Vagina (tissue), 2 donors: Measurements from ENCODE around the gene SLC16A10. TPM values are rescaled to one million over a fixed set of nuclear protein-coding genes. Genes with fewer than 3 reads are reported as not detected.
"Not testable (repeated sequence)": the region's sequence is repeated elsewhere in the genome, so short reads cannot be mapped to it uniquely, and the experiment has no call there.

Experiments
- DNase-seq, 2 donors: peaks; one replicate each; pipeline ENCODE4 v3.0.0-alpha.2; 2017; ENCODE audit errors: extremely low spot score in 2 of 2
- H3K27ac ChIP-seq: fragments of 200-600 bp; sonication (generic); one replicate; pipeline ENCODE4 v1.5.1; 2019
- H3K27me3 ChIP-seq: fragments of 200-600 bp; sonication (generic); one replicate; pipeline ENCODE4 v1.5.1; 2019
- H3K36me3 ChIP-seq, 2 donors: fragments of 200-600 bp; sonication (generic); one replicate each; pipeline ENCODE4 v1.5.1; 2017 to 2019
- H3K4me1 ChIP-seq: fragments of 200-600 bp; sonication (generic); one replicate; pipeline ENCODE4 v1.5.1; 2019
- H3K4me3 ChIP-seq, 2 donors: fragments of 200-600 bp; sonication (generic); 1 replicate in 1 of 2; 2 replicates in 1 of 2; pipeline ENCODE4 v1.5.1; 2016 to 2019
- H3K9me3 ChIP-seq: fragments of 200-600 bp; sonication (generic); one replicate; pipeline ENCODE4 v1.5.1; 2019
- CTCF ChIP-seq, 3 experiments: fragments of 450-650 bp in 2 of 3; fragments of 200-600 bp in 1 of 3; sonication (generic) in 1 of 3; IDR thresholded peaks; one replicate each; pipeline ENCODE4 v1.5.1; 2017 to 2019; ENCODE audit warnings: antibody characterized with exemption in 3 of 3, mild to moderate bottlenecking in 2 of 3, moderate library complexity in 2 of 3
- POLR2A ChIP-seq, 2 donors: fragments of 450-650 bp; IDR thresholded peaks; one replicate each; pipeline ENCODE4 v1.6.1; 2017; ENCODE audit warnings: antibody characterized with exemption in 2 of 2, mild to moderate bottlenecking in 2 of 2, moderate library complexity in 2 of 2
- POLR2AphosphoS5 ChIP-seq, 2 donors: sonication (generic); formaldehyde crosslinking; IDR thresholded peaks; one replicate each; pipeline ENCODE4 v1.9.0; 2017; ENCODE audit warnings: antibody characterized with exemption in 2 of 2, mild to moderate bottlenecking in 2 of 2, low read depth in 1 of 2; ENCODE audit not compliant: insufficient read depth in 1 of 2
- intact Hi-C: fragments of 100-400 bp; cut with DNase I; formaldehyde crosslinking; loops from one replicate; pipeline ENCODE4 v1.15.1; 2023
- total RNA-seq: library from RNA; depleted of rRNA; stranded (reverse); fragments of >200 nt; gene quantifications from one replicate; pipeline ENCODE4 v1.2.3, GENCODE V29; 2016

Gene SLC16A10
- total RNA-seq, 1 donor from 2014 or later = 5.4 TPM

GRCh38 chr6:111122458-111123286 lies 35.4 kb downstream of the SLC16A10 start:
- TF ChIP-seq CTCF (IDR thresholded peaks at IDR 0.05) (no peak), POLR2A (IDR thresholded peaks at IDR 0.05) (no peak), POLR2AphosphoS5 (IDR thresholded peaks at IDR 0.05; ENCODE audit: insufficient read depth in 1 of 2, low read depth in 1 of 2) (no peak)

GRCh38 chr6:111124406-111124805 lies 37.1 kb downstream of the SLC16A10 start:
- TF ChIP-seq POLR2AphosphoS5 (IDR thresholded peaks at IDR 0.05; ENCODE audit: insufficient read depth in 1 of 2, low read depth in 1 of 2) (no peak), POLR2A (IDR thresholded peaks at IDR 0.05) (no peak), CTCF (IDR thresholded peaks at IDR 0.05) (no peak)
- DNase-seq = no peak
- no peaks in the 10 kb centered on the region for H3K36me3 ChIP-seq
- intact Hi-C loops = no loop called here
- H3K27ac ChIP-seq = no peak overlapping the region
- no peaks in the 10 kb centered on the region for H3K9me3 ChIP-seq
- no peaks in the 10 kb centered on the region for H3K27me3 ChIP-seq
- no peaks in the 10 kb centered on the region for H3K4me1 ChIP-seq
- H3K4me3 ChIP-seq = no peak overlapping the region

More at GRCh38 chr6:111122458-111123286, 35.4 kb downstream of the SLC16A10 start:
- no peaks in the 10 kb centered on the region for H3K36me3 ChIP-seq
- no peak for DNase-seq
- intact Hi-C loops = no loop called here
- H3K4me3 ChIP-seq = no peak overlapping the region
- H3K27ac ChIP-seq = no peak overlapping the region
- no peaks in the 10 kb centered on the region for H3K27me3 ChIP-seq
- H3K9me3 ChIP-seq = no peaks in the 10 kb centered on the region
- H3K4me1 ChIP-seq = no peaks in the 10 kb centered on the region

GRCh38 chr6:111129013-111129412 lies 41.7 kb downstream of the SLC16A10 start:
- Histone ChIP-seq H3K4me1 (no peaks in the 10 kb centered on the region), H3K27me3 (no peaks in the 10 kb centered on the region), H3K27ac (no peak overlapping the region), H3K36me3 (no peaks in the 10 kb centered on the region), H3K9me3 (no peaks in the 10 kb centered on the region), H3K4me3 (no peak overlapping the region)
- no peak for TF ChIP-seq POLR2A (IDR thresholded peaks at IDR 0.05)
- DNase-seq = no peak
- intact Hi-C loops = no loop called here

- H3K4me1 ChIP-seq, H3K27ac ChIP-seq, H3K9me3 ChIP-seq, H3K36me3 ChIP-seq, DNase-seq, H3K27me3 ChIP-seq, intact Hi-C loops, H3K4me3 ChIP-seq: not testable (repeated sequence)
These were observed 43.7 kb downstream of the SLC16A10 start for GRCh38 chr6:111131018-111131417.

- intact Hi-C loops, H3K4me1 ChIP-seq, H3K9me3 ChIP-seq: not testable (repeated sequence)
These were observed 45.4 kb downstream of the SLC16A10 start for GRCh38 chr6:111132669-111133068.

GRCh38 chr6:111134236-111134869 lies 47.0 kb downstream of the SLC16A10 start:
- H3K4me3 ChIP-seq, intact Hi-C loops, H3K4me1 ChIP-seq, DNase-seq, H3K27me3 ChIP-seq, H3K36me3 ChIP-seq, H3K9me3 ChIP-seq, H3K27ac ChIP-seq: not testable (repeated sequence)

More at GRCh38 chr6:111132669-111133068, 45.4 kb downstream of the SLC16A10 start:
- H3K27ac ChIP-seq, H3K27me3 ChIP-seq, H3K36me3 ChIP-seq, DNase-seq, H3K4me3 ChIP-seq: not testable (repeated sequence)

- intact Hi-C loops, H3K9me3 ChIP-seq, DNase-seq, H3K27me3 ChIP-seq, H3K4me1 ChIP-seq, H3K27ac ChIP-seq, H3K4me3 ChIP-seq, H3K36me3 ChIP-seq: not testable (repeated sequence)
These were observed 50.3 kb downstream of the SLC16A10 start for GRCh38 chr6:111137489-111138093.
